GM21515 (cell line): ENCODE measurements around the gene C11orf42.

ENCODE experiments used
- ATAC-seq: cut with Tn5 transposase; IDR thresholded peaks from one replicate; pipeline ENCODE4 v1.9.1; 2021; ENCODE audit not compliant: unreplicated experiment

C11orf42 gene, protein sequence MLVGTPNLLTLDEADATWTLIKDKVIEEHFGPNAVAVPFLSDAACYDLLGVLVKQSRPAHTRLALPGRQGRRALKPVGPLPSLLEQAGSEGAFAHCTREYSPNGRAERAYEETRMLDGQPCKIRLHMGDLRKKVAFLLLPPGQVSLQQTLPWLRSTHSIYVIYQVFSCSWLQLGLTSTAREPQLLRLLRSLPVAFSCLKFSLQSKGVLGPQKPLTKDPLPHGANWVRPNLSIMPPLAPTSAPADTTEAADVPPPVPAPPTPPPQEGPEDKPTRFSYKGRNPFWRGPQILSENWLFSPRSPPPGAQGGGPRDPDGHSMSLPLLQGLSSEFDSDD

GRCh38 chr11:6205366-6205765 lies at the start of gene C11orf42:
TSS of gene C11orf42 (plus strand) at chr11:6205557. CDS start at chr11:6205616, 59 bp downstream.
- ATAC-seq: no peak

DNA sequence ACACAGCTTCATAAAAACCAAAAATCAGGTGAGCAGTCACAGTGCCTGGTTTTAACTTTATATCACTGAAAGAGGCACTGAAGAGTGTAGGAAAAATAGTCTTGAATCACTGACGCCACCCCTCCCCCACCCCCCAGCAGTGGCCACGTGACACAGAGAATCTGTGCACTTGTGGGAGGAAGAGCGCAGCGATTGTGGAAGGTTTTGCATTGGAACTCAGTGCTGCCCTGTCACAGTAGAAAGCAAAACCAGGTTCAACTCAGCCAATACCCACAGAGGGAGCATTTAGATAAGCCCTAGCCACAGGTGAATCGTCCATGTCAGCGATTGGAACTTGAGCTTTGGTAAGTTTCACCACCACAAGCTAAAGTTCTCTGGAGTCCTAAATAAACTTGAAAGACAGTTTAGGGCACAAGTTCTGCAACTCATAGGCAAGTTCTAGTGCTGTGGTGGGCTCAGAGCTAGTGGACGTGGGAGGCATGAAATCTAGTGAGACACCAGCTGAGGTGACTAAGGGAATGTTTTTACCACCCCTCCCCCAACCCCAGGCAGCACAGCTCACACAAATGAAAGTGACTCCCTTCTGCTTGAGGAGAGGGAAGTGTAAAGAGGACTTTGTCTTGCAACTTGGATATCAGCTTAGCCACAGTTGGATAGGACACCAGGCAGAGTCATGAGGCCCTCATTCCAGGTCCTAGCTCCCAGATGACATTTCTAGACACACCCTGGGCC lies 48.6 kb upstream of the C11orf42 start:
- no peak for ATAC-seq

- ATAC-seq: no peak
Measured at GRCh38 chr11:6170226-6170625, 35.1 kb upstream of the C11orf42 start, which contains the start of gene OR52B2. TSS of gene OR52B2 (minus strand) at chr11:6170326. CDS start at chr11:6170326, 0 bp downstream.

GRCh38 chr11:6175440-6175839 lies 29.9 kb upstream of the C11orf42 start:
- ATAC-seq: no peak

GRCh38 chr11:6191742-6192141 lies 13.6 kb upstream of the C11orf42 start:
- ATAC-seq: no peak

GRCh38 chr11:6194065-6194581 lies 11.2 kb upstream of the C11orf42 start:
- no peak for ATAC-seq

DNA sequence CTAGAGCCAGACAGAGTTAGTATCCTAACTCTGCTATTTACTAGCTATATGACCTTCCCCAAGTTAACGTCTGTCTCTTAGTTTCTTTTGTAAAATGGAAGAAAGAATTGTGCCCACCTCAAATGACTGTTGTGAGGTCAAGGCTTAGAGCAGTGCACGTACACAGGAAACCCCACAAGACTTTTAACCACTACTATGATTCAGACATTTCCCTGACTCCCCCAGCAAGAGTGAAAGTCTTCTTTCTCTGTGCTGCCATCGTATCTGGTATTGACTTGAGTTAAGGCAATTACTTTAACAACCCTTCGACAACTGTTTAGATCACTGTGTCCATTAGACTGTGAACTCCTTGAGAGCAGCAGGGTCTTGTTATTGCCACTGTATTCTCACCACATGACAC lies 9.0 kb upstream of the C11orf42 start:
- ATAC-seq: no peak

GRCh38 chr11:6197466-6198200 lies 7.7 kb upstream of the C11orf42 start:
- ATAC-seq: no peak

DNA sequence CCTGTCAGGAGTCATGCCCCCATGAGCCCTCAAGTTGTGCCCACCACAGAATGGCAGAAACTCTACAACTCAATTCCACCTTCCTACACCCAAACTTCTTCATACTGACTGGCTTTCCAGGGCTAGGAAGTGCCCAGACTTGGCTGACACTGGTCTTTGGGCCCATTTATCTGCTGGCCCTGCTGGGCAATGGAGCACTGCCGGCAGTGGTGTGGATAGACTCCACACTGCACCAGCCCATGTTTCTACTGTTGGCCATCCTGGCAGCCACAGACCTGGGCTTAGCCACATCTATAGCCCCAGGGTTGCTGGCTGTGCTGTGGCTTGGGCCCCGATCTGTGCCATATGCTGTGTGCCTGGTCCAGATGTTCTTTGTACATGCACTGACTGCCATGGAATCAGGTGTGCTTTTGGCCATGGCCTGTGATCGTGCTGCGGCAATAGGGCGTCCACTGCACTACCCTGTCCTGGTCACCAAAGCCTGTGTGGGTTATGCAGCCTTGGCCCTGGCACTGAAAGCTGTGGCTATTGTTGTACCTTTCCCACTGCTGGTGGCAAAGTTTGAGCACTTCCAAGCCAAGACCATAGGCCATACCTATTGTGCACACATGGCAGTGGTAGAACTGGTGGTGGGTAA lies 6.1 kb upstream of the C11orf42 start, which contains the start of gene OR52W1:
TSS of gene OR52W1 (plus strand) at position 51 of the 637 bp plus-strand sequence. CDS start at position 51, 0 bp downstream.
- no peak for ATAC-seq

- ATAC-seq: no peak
Measured at GRCh38 chr11:6200975-6201374, 4.4 kb upstream of the C11orf42 start.

GRCh38 chr11:6201481-6201880 lies 3.9 kb upstream of the C11orf42 start:
- ATAC-seq: no peak

- ATAC-seq: no peak
Measured at GRCh38 chr11:6202041-6202440, 3.3 kb upstream of the C11orf42 start.

DNA sequence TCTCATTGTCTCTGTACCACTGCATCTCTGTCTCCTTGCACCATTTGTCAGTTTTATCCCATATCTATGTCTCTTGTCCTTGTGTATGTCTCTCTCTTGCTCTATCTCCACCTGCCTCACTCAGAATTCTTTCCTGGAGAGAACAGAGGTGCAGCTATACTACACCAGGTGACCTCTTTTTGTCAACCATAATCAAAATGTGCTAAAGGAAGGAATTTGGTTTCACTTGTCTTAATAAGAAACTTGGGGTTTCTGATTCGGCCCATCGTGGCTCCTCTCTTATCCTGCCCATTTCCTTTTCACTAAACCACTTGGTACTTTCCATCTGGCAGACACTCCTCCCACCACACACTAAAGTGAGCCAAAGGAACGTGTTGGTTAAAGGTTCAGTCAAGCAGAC lies 2.0 kb upstream of the C11orf42 start:
- ATAC-seq: peak; percentile 66

- ATAC-seq: no peak
Measured at GRCh38 chr11:6204706-6205105, 651 bp upstream of the C11orf42 start.

- no peak for ATAC-seq
Measured at GRCh38 chr11:6206456-6207180, 1.3 kb downstream of the C11orf42 start.

GRCh38 chr11:6209801-6210200 lies 4.4 kb downstream of the C11orf42 start:
- ATAC-seq: no peak

GRCh38 chr11:6210274-6210955 lies 5.1 kb downstream of the C11orf42 start:
- ATAC-seq: no peak

DNA sequence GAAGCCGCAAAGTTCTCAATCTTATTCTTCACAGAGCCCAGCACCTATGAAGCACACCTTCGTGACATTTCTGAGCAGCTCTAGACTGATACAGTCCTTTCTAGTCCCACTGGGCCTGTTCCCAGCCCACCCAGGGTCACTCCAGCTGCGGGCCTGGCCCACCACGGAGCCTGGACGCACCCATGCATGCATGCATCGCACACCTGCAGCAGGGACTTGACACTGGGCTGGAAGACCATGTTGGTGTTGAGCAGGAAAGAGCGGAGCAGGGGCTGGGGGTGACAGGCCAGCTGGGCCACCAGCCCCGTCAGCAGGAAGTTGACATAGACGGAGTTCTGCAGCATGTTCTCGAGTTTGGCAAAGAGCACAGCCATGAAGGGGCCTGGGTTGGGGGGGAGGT lies 9.2 kb downstream of the C11orf42 start:
- no peak for ATAC-seq

- no peak for ATAC-seq
Measured at GRCh38 chr11:6216501-6216900, 11.1 kb downstream of the C11orf42 start.

DNA sequence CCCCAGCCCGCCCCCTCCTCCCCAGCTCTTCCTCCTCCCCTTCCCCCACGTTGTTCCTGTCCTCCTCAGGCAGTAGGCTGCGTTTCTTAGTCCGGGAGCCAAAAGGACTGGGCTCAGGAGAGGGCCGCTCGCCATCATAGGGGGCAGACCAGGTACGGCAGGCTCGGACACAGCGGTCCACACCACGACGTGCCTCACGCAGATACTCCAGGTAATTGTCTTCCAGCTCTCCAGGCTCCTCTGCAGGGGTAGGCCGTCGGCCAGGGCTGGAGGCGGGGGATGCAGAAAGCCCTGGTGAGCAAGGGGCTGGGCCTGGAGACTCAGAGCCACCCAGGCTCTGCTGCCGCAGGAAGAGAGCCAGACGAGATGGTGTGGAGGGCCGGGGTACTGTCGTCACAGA lies 12.4 kb downstream of the C11orf42 start:
- ATAC-seq: no peak
